CD8-positive, alpha-beta memory T cell (primary cell): ENCODE results near the gene ALKAL2. TPM values are rescaled to one million over a fixed set of nuclear protein-coding genes. Genes with fewer than 3 reads are reported as not detected.

Source experiments
- CTCF ChIA-PET: fragments of 350-600 bp; sonication (Branson Sonifier 250); formaldehyde crosslinking; loops from one replicate; lab custom pipeline; 2021; ENCODE audit warnings: antibody characterized with exemption; lab: Charles Lee
- POLR2A ChIA-PET: fragments of 350-600 bp; sonication (Branson Sonifier 250); formaldehyde crosslinking; loops from one replicate; lab custom pipeline; 2021; ENCODE audit warnings: antibody characterized with exemption; lab: Charles Lee
- DNase-seq, 5 donors: peaks; one replicate each; pipeline versions ENCODE4 v3.0.0 to v3.0.0-alpha.2; 2020 to 2022; ENCODE audit warnings: mixed read lengths in 1 of 5
- H3K27ac ChIP-seq: one replicate; pipeline ENCODE4 v1.7.0; 2013; ENCODE audit warnings: low read depth, mild to moderate bottlenecking, low read length, moderate library complexity
- H3K27me3 ChIP-seq: 2 replicates; pipeline ENCODE4 v1.7.0; 2013; ENCODE audit warnings: low read length, mild to moderate bottlenecking; ENCODE audit not compliant: insufficient read depth, poor library complexity, severe bottlenecking
- H3K36me3 ChIP-seq: 2 replicates; pipeline ENCODE4 v1.7.0; 2013; ENCODE audit warnings: mild to moderate bottlenecking, low read length, moderate library complexity; ENCODE audit not compliant: insufficient read depth
- H3K4me1 ChIP-seq: 2 replicates; pipeline ENCODE4 v1.7.0; 2013; ENCODE audit warnings: mild to moderate bottlenecking, low read length, moderate library complexity; ENCODE audit not compliant: insufficient read depth
- H3K4me3 ChIP-seq: 2 replicates; pipeline ENCODE4 v1.7.0; 2013; ENCODE audit warnings: mild to moderate bottlenecking, low read length
- H3K9me3 ChIP-seq: 2 replicates; pipeline ENCODE4 v1.7.0; 2013; ENCODE audit warnings: mild to moderate bottlenecking, low read length
- H3K27ac Mint-ChIP-seq, 8 donors: one replicate each; pipeline ENCODE4 v1.8.0; 2020 to 2021; ENCODE audit warnings: mixed read lengths in 8 of 8, mild to moderate bottlenecking in 6 of 8, inconsistent platforms in 3 of 8, moderate library complexity in 3 of 8
- H3K27me3 Mint-ChIP-seq, 2 donors: one replicate each; pipeline ENCODE4 v1.8.0; 2020 to 2021; ENCODE audit warnings: mixed read lengths in 2 of 2, mild to moderate bottlenecking in 1 of 2, moderate library complexity in 1 of 2
- H3K36me3 Mint-ChIP-seq, 3 donors: one replicate each; pipeline ENCODE4 v1.8.0; 2020 to 2021; ENCODE audit warnings: mixed read lengths in 3 of 3, inconsistent platforms in 1 of 3, mild to moderate bottlenecking in 1 of 3
- H3K4me1 Mint-ChIP-seq, 3 donors: one replicate each; pipeline ENCODE4 v1.8.0; 2020 to 2021; ENCODE audit warnings: mixed read lengths in 3 of 3, inconsistent platforms in 1 of 3, mild to moderate bottlenecking in 1 of 3
- H3K4me3 Mint-ChIP-seq, 7 donors: one replicate each; pipeline ENCODE4 v1.8.0; 2020 to 2021; ENCODE audit warnings: mixed read lengths in 7 of 7, mild to moderate bottlenecking in 6 of 7, moderate library complexity in 4 of 7, inconsistent platforms in 2 of 7
- H3K9me3 Mint-ChIP-seq, 5 donors: one replicate each; pipeline ENCODE4 v1.8.0; 2020 to 2022; ENCODE audit warnings: mixed read lengths in 5 of 5, mild to moderate bottlenecking in 3 of 5, moderate library complexity in 2 of 5, inconsistent platforms in 1 of 5
- polyA plus RNA-seq: library from polyadenylated mRNA; unstranded; fragments of 300-500 nt; fragmentation: Illumina TruSeq; gene quantifications from one replicate; pipeline ENCODE4 v1.2.3, GENCODE V29; 2021
- total RNA-seq, 2 experiments: library from RNA; stranded (reverse); gene quantifications; one replicate each; pipeline ENCODE4 v1.2.3, GENCODE V29; 2021

The ALKAL2 gene
- total and polyA plus RNA-seq, 3 experiments from 2014 or later, result not detected

- ChIA-PET CTCF (interaction anchor here (0.8 kb wide), 1 partner anchor 9 kb away, joined by 3 read pairs; no protein-coding TSS in a partner anchor), POLR2A (no interaction called here)
- Histone ChIP-seq H3K27ac (no peak overlapping the region), H3K4me1 (no peaks in the 10 kb centered on the region), H3K9me3 (no peaks in the 10 kb centered on the region), H3K27me3 (no peaks in the 10 kb centered on the region), H3K36me3 (peaks cover 15% of the 10 kb centered on the region), H3K4me3 (no peak overlapping the region)
- peaks cover 0 to 48% (median 16%) of the 10 kb centered on the region in 3 donors for H3K36me3 Mint-ChIP-seq
- H3K9me3 Mint-ChIP-seq, result no peaks in the 10 kb centered on the region
- no peak overlapping the region for H3K27ac Mint-ChIP-seq
- peaks cover 0 to 7% (median 3%) of the 10 kb centered on the region in 3 donors for H3K4me1 Mint-ChIP-seq
- H3K4me3 Mint-ChIP-seq, result no peak overlapping the region
- DNase-seq, result no peak
- H3K27me3 Mint-ChIP-seq, result peaks cover 0 to 15% of the 10 kb centered on the region in 2 donors
Observed at GRCh38 chr2:282371-283263, 5.3 kb downstream of the ALKAL2 start.

- ChIA-PET CTCF (no interaction called here), POLR2A (no interaction called here)
- Histone ChIP-seq H3K27me3 (no peaks in the 10 kb centered on the region), H3K4me1 (no peaks in the 10 kb centered on the region), H3K4me3 (no peak overlapping the region), H3K27ac (no peak overlapping the region), H3K36me3 (peaks cover 28% of the 10 kb centered on the region), H3K9me3 (no peaks in the 10 kb centered on the region)
- peaks cover 0 to 7% (median 1%) of the 10 kb centered on the region in 3 donors for H3K4me1 Mint-ChIP-seq
- no peaks in the 10 kb centered on the region for H3K9me3 Mint-ChIP-seq
- H3K27me3 Mint-ChIP-seq, result peaks cover 0 to 10% of the 10 kb centered on the region in 2 donors
- H3K27ac Mint-ChIP-seq, result no peak overlapping the region
- H3K4me3 Mint-ChIP-seq, result no peak overlapping the region
- no peak for DNase-seq
- peaks cover 0 to 61% (median 22%) of the 10 kb centered on the region in 3 donors for H3K36me3 Mint-ChIP-seq
Observed at GRCh38 chr2:281381-281780, 6.5 kb downstream of the ALKAL2 start.

DNA sequence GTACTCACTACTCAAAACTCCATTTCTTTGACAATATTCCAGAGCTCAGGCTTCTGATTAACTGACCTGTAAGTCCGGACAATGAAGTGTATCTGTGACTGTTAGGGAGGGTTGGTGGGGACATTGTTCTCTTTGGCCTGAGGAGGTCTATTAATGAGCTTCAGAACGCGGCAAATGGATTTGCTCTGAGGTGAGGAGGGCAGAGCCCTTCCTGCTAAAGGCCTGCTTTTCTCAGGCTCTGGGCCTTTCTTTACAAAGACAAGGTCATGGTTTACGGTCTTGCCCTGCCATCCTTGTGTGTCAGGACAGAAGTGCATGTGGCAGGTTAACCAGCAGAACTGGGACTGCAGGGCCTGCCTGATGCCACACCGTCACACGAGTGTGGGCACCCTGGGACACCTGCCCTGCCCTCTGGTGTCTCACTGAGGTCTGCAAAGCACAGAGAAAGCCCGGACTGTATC is 7.2 kb downstream of the ALKAL2 start:
- Histone ChIP-seq H3K27me3 (no peaks in the 10 kb centered on the region), H3K36me3 (peaks cover 35% of the 10 kb centered on the region), H3K4me1 (no peaks in the 10 kb centered on the region), H3K4me3 (no peak overlapping the region), H3K9me3 (no peaks in the 10 kb centered on the region), H3K27ac (no peak overlapping the region)
- peaks cover 0 to 67% (median 22%) of the 10 kb centered on the region in 3 donors for H3K36me3 Mint-ChIP-seq
- H3K4me1 Mint-ChIP-seq, result peaks cover 0 to 4% (median 3%) of the 10 kb centered on the region in 3 donors
- no peak for DNase-seq
- ChIA-PET CTCF (interaction anchor here (1.0 kb wide), 1 partner anchor 9 kb away, joined by 4 read pairs; no protein-coding TSS in a partner anchor), POLR2A (no interaction called here)
- no peak overlapping the region for H3K27ac Mint-ChIP-seq
- H3K27me3 Mint-ChIP-seq, result peaks cover 0 to 3% of the 10 kb centered on the region in 2 donors
- no peak overlapping the region for H3K4me3 Mint-ChIP-seq
- H3K9me3 Mint-ChIP-seq, result no peaks in the 10 kb centered on the region

GRCh38 chr2:279956-280649 is 7.8 kb downstream of the ALKAL2 start:
- Histone ChIP-seq H3K27me3 (no peaks in the 10 kb centered on the region), H3K27ac (no peak overlapping the region), H3K9me3 (no peaks in the 10 kb centered on the region), H3K36me3 (peaks cover 40% of the 10 kb centered on the region), H3K4me1 (no peaks in the 10 kb centered on the region), H3K4me3 (no peak overlapping the region)
- H3K9me3 Mint-ChIP-seq, result no peaks in the 10 kb centered on the region
- ChIA-PET POLR2A (no interaction called here), CTCF (interaction anchor here (1.0 kb wide), 1 partner anchor 10 kb away, joined by 4 read pairs; no protein-coding TSS in a partner anchor)
- no peaks in the 10 kb centered on the region for H3K27me3 Mint-ChIP-seq
- H3K36me3 Mint-ChIP-seq, result peaks cover 0 to 73% (median 22%) of the 10 kb centered on the region in 3 donors
- H3K27ac Mint-ChIP-seq, result peak overlapping the region in 1 of 8 donors; percentile 27
- peaks cover 0 to 4% (median 0%) of the 10 kb centered on the region in 3 donors for H3K4me1 Mint-ChIP-seq
- H3K4me3 Mint-ChIP-seq, result no peak overlapping the region
- no peak for DNase-seq

GRCh38 chr2:279366-279765 is 8.5 kb downstream of the ALKAL2 start:
- no peak for DNase-seq
- H3K27ac Mint-ChIP-seq, result no peak overlapping the region

DNA sequence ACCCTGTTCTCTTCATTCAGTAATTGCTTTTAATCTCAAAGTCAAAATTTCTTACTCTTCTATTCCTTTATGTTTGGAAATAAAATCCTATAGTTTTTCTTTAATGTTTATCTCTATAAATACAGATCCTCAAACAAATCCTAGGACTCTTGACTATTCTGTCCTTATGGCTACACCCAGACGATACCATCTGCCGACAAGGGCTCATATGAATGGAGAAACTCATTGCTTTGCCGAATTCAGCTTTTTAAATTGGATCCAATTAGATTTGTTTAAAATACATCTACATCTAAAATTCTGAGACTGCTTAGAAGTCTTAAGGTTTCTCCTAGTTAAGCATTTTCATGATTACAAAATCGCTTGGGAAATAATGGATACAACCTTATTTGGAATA is 9.0 kb downstream of the ALKAL2 start:
- H3K9me3 ChIP-seq, result no peaks in the 10 kb centered on the region
- no peak overlapping the region for H3K27ac Mint-ChIP-seq
- no peak overlapping the region for H3K4me3 Mint-ChIP-seq
- peaks cover 0 to 83% (median 22%) of the 10 kb centered on the region in 3 donors for H3K36me3 Mint-ChIP-seq
- H3K27me3 ChIP-seq, result no peaks in the 10 kb centered on the region
- DNase-seq, result no peak
- H3K4me1 Mint-ChIP-seq, result peaks cover 0 to 8% (median 5%) of the 10 kb centered on the region in 3 donors
- H3K36me3 ChIP-seq, result peaks cover 48% of the 10 kb centered on the region
- ChIA-PET POLR2A (no interaction called here), CTCF (no interaction called here)
- H3K4me1 ChIP-seq, result no peaks in the 10 kb centered on the region
- H3K27ac ChIP-seq, result no peak overlapping the region
- no peaks in the 10 kb centered on the region for H3K9me3 Mint-ChIP-seq
- H3K4me3 ChIP-seq, result no peak overlapping the region
- no peaks in the 10 kb centered on the region for H3K27me3 Mint-ChIP-seq

More at GRCh38 chr2:279366-279765, 8.5 kb downstream of the ALKAL2 start:
- CTCF ChIA-PET, result no interaction called here
- H3K27me3 Mint-ChIP-seq, result no peaks in the 10 kb centered on the region
- H3K9me3 Mint-ChIP-seq, result no peaks in the 10 kb centered on the region
- Histone ChIP-seq H3K27me3 (no peaks in the 10 kb centered on the region), H3K9me3 (no peaks in the 10 kb centered on the region), H3K27ac (no peak overlapping the region), H3K4me3 (no peak overlapping the region), H3K4me1 (no peaks in the 10 kb centered on the region), H3K36me3 (peaks cover 44% of the 10 kb centered on the region)
- peaks cover 0 to 8% (median 3%) of the 10 kb centered on the region in 3 donors for H3K4me1 Mint-ChIP-seq
- peaks cover 0 to 78% (median 22%) of the 10 kb centered on the region in 3 donors for H3K36me3 Mint-ChIP-seq
- POLR2A ChIA-PET, result no interaction called here
- no peak overlapping the region for H3K4me3 Mint-ChIP-seq

DNA sequence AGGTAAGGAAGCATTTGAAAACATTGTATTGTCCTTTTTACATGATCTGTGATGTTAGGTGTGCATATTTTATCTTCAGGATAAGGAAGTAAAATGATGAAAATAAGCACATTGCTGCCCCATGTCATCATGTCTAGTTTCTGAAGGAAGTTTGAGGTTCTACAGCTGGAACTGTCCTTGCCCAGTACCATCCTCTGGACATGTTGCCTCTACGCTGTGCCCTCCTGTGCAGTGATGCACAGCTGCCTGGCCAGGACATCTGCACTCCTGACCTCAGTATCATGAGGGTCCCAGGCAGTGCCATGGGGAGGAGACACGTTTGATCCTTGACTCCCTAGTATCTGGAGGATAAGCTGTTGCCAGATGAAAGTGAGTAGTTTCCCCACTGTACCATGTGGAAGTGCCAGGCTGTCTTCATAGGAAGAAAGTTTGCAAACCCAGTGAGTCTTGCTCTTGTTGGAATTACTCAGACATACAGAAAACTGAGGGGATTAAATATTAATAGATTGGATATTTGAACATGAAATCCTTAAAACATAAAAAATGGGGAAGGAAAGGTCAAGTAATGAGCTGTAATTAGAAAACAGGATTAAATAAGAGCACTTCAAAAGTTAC is 9.5 kb downstream of the ALKAL2 start:
- no peaks in the 10 kb centered on the region for H3K9me3 ChIP-seq
- no peaks in the 10 kb centered on the region for H3K9me3 Mint-ChIP-seq
- no peak overlapping the region for H3K27ac ChIP-seq
- H3K27me3 Mint-ChIP-seq, result no peaks in the 10 kb centered on the region
- H3K36me3 ChIP-seq, result peaks cover 48% of the 10 kb centered on the region
- H3K4me3 ChIP-seq, result no peak overlapping the region
- DNase-seq, result no peak
- peaks cover 0 to 8% (median 6%) of the 10 kb centered on the region in 3 donors for H3K4me1 Mint-ChIP-seq
- peaks cover 0 to 85% (median 22%) of the 10 kb centered on the region in 3 donors for H3K36me3 Mint-ChIP-seq
- H3K4me3 Mint-ChIP-seq, result no peak overlapping the region
- CTCF ChIA-PET, result no interaction called here
- H3K4me1 ChIP-seq, result no peaks in the 10 kb centered on the region
- H3K27me3 ChIP-seq, result no peaks in the 10 kb centered on the region
- no peak overlapping the region for H3K27ac Mint-ChIP-seq
- POLR2A ChIA-PET, result no interaction called here
